PC-3 (cell line): ENCODE results near the gene TSHZ3.

Experiments used
- EZH2 ChIP-seq: fragments of 300-600 bp; sonication (generic); IDR thresholded peaks from one replicate; pipeline ENCODE4 v1.6.1; 2017; ENCODE audit warnings: antibody characterized with exemption, mild to moderate bottlenecking, low read length; ENCODE audit not compliant: unreplicated experiment
- TF ChIP-seq, protein P1 (sequence below): fragments of 300-600 bp; sonication (generic); conservative IDR thresholded peaks from 2 replicates; pipeline ENCODE4 v1.5.1; 2017; ENCODE audit warnings: antibody characterized with exemption, low read depth, mild to moderate bottlenecking, low read length

DNA sequence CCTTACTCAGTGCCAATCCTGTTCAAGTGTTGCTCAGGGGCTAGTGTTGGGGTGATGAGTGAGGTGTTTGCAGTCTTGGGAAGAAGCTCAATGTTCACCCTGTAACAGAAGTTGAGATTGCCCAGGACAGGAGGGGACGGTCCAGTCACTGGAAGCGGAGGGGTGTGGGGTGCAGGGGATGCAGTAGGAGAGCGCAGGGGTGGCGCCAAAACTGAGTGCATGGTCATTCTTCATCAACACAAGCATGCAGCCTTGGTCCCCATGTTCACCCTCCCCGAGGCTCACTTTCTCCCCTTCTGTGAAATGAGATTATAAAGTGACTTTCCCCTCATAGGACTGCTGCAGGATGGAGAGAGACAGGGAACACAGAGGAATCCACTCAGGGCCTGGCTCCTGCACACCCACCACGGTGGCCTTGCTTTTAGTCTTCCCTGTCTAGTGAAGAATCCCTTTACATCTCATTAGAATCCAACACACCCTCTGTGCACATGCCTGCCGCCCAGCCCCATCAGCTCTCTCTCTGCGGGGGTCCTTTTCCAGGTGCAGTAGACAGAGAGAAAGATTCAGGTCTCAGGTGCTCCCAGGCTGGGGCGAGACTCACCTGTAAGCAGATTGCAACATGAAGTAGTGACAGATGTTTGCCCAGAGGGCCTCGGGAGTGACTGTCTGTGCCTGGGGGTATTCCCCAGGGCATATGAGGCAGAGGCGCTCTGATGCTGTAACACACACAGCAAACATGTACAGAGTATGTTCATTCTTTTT, 93.2 kb downstream of the TSHZ3 start:
- TF ChIP-seq, protein P1, sequence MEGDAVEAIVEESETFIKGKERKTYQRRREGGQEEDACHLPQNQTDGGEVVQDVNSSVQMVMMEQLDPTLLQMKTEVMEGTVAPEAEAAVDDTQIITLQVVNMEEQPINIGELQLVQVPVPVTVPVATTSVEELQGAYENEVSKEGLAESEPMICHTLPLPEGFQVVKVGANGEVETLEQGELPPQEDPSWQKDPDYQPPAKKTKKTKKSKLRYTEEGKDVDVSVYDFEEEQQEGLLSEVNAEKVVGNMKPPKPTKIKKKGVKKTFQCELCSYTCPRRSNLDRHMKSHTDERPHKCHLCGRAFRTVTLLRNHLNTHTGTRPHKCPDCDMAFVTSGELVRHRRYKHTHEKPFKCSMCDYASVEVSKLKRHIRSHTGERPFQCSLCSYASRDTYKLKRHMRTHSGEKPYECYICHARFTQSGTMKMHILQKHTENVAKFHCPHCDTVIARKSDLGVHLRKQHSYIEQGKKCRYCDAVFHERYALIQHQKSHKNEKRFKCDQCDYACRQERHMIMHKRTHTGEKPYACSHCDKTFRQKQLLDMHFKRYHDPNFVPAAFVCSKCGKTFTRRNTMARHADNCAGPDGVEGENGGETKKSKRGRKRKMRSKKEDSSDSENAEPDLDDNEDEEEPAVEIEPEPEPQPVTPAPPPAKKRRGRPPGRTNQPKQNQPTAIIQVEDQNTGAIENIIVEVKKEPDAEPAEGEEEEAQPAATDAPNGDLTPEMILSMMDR: no peak
- TF ChIP-seq EZH2: no peak
